MM.1S (cell line): Measurements from ENCODE around the gene MOB2.

Experiments
- DNase-seq: peaks from one replicate; pipeline ENCODE4 v3.0.0-alpha.2; 2015
- H2AFZ ChIP-seq: fragments of 300-600 bp; sonication (generic); 2 replicates; pipeline ENCODE4 v1.6.0; 2016; ENCODE audit warnings: antibody characterized with exemption, low read length
- H3F3A ChIP-seq: fragments of 300-600 bp; sonication (generic); 2 replicates; pipeline ENCODE4 v1.6.1; 2016; ENCODE audit warnings: mild to moderate bottlenecking, antibody characterized with exemption, low read length, moderate library complexity, mixed read lengths; ENCODE audit not compliant: insufficient read depth
- H3K27ac ChIP-seq: fragments of 300-600 bp; sonication (generic); 2 replicates; pipeline ENCODE4 v1.5.1; 2016; ENCODE audit warnings: mild to moderate bottlenecking, low read length
- H3K27me3 ChIP-seq: fragments of 300-600 bp; sonication (generic); replicated peaks from 2 replicates; pipeline ENCODE4 v1.6.0; 2016; ENCODE audit warnings: low read length; ENCODE audit not compliant: insufficient read depth
- H3K36me3 ChIP-seq: fragments of 300-600 bp; sonication (generic); replicated peaks from 2 replicates; pipeline ENCODE4 v1.6.1; 2016; ENCODE audit warnings: mild to moderate bottlenecking, low read length, mixed read lengths; ENCODE audit not compliant: insufficient read depth
- H3K4me1 ChIP-seq: fragments of 300-600 bp; sonication (generic); 2 replicates; pipeline ENCODE4 v1.6.1; 2016; ENCODE audit warnings: low read length, mixed read lengths
- H3K4me2 ChIP-seq: fragments of 300-600 bp; sonication (generic); 2 replicates; pipeline ENCODE4 v1.6.0; 2016; ENCODE audit warnings: low read depth, low read length
- H3K4me3 ChIP-seq: fragments of 300-600 bp; sonication (generic); 2 replicates; pipeline ENCODE4 v1.5.1; 2016; ENCODE audit warnings: low read length, mixed read lengths
- H3K79me2 ChIP-seq: fragments of 300-600 bp; sonication (generic); 2 replicates; pipeline ENCODE4 v1.6.1; 2016; ENCODE audit warnings: mixed run types, low read length, mixed read lengths
- H3K9ac ChIP-seq: fragments of 300-600 bp; sonication (generic); 2 replicates; pipeline ENCODE4 v1.6.1; 2016; ENCODE audit warnings: low read length, mixed read lengths
- H3K9me2 ChIP-seq: fragments of 300-600 bp; sonication (generic); replicated peaks from 2 replicates; pipeline ENCODE4 v1.6.1; 2016; ENCODE audit warnings: mild to moderate bottlenecking, low read length, mixed read lengths; ENCODE audit not compliant: insufficient read depth
- H3K9me3 ChIP-seq: fragments of 300-600 bp; sonication (generic); replicated peaks from 2 replicates; pipeline ENCODE4 v1.6.1; 2016; ENCODE audit warnings: mild to moderate bottlenecking, low read length, mixed read lengths; ENCODE audit not compliant: insufficient read depth
- H4K20me1 ChIP-seq: fragments of 300-600 bp; sonication (generic); 2 replicates; pipeline ENCODE4 v1.6.1; 2016; ENCODE audit warnings: mild to moderate bottlenecking, low read length, moderate library complexity, mixed read lengths; ENCODE audit not compliant: insufficient read depth
- CTCF ChIP-seq: fragments of 300-600 bp; sonication (generic); IDR thresholded peaks from 2 replicates; pipeline ENCODE4 v1.5.1; 2016; ENCODE audit warnings: antibody characterized with exemption, low read length, mixed read lengths
- EZH2 ChIP-seq: fragments of 300-600 bp; sonication (generic); optimal IDR thresholded peaks from 2 replicates; pipeline ENCODE3; 2017; ENCODE audit warnings: low read depth, mild to moderate bottlenecking, antibody characterized with exemption, low read length, mixed read lengths
- EZH2phosphoT487 ChIP-seq: fragments of 300-600 bp; sonication (generic); IDR thresholded peaks from 2 replicates; pipeline ENCODE4 v1.6.1; 2018; ENCODE audit warnings: antibody characterized with exemption, low read length

MOB2 gene

GRCh38 chr11:1421291-1421690, 65.3 kb downstream of the MOB2 start:
- no peaks in the 10 kb centered on the region for H4K20me1 ChIP-seq
- no peak overlapping the region for H3K9ac ChIP-seq
- no peaks in the 10 kb centered on the region for H3K9me3 ChIP-seq
- H3F3A ChIP-seq: no peaks in the 10 kb centered on the region
- no peaks in the 10 kb centered on the region for H3K79me2 ChIP-seq
- no peaks in the 10 kb centered on the region for H3K36me3 ChIP-seq
- no peak overlapping the region for H3K4me3 ChIP-seq
- H3K27me3 ChIP-seq: no peaks in the 10 kb centered on the region; the same call in 1 of the 2 replicates
- no peak overlapping the region for H2AFZ ChIP-seq
- H3K4me2 ChIP-seq: no peak overlapping the region
- no peak for DNase-seq
- TF ChIP-seq CTCF (no peak), EZH2phosphoT487 (no peak), EZH2 (no peak)
- no peak overlapping the region for H3K27ac ChIP-seq
- H3K4me1 ChIP-seq: no peaks in the 10 kb centered on the region
- no peaks in the 10 kb centered on the region for H3K9me2 ChIP-seq

GRCh38 chr11:1419811-1420210, 66.8 kb downstream of the MOB2 start:
- no peak overlapping the region for H2AFZ ChIP-seq
- no peaks in the 10 kb centered on the region for H3K9me3 ChIP-seq
- no peaks in the 10 kb centered on the region for H3K4me1 ChIP-seq
- no peak overlapping the region for H3K9ac ChIP-seq
- H3K79me2 ChIP-seq: no peaks in the 10 kb centered on the region
- no peak overlapping the region for H3K4me3 ChIP-seq
- H4K20me1 ChIP-seq: no peaks in the 10 kb centered on the region
- H3K9me2 ChIP-seq: no peaks in the 10 kb centered on the region
- no peak for DNase-seq
- no peak overlapping the region for H3K27ac ChIP-seq
- no peaks in the 10 kb centered on the region for H3K36me3 ChIP-seq
- no peak overlapping the region for H3K4me2 ChIP-seq
- H3F3A ChIP-seq: no peaks in the 10 kb centered on the region
- no peak for TF ChIP-seq CTCF
- TF ChIP-seq EZH2: no peak
- no peak for TF ChIP-seq EZH2phosphoT487
- H3K27me3 ChIP-seq: no peaks in the 10 kb centered on the region; the same call in 1 of the 2 replicates
